Raji (cell line): ENCODE data around the gene MKRN2.

Source experiments
- POLR2A ChIP-seq: IDR thresholded peaks from 2 replicates; pipeline ENCODE4 v1.6.1; 2011; ENCODE audit warnings: low read depth, low read length, control low read depth; ENCODE audit not compliant: insufficient read depth

MKRN2 gene

DNA sequence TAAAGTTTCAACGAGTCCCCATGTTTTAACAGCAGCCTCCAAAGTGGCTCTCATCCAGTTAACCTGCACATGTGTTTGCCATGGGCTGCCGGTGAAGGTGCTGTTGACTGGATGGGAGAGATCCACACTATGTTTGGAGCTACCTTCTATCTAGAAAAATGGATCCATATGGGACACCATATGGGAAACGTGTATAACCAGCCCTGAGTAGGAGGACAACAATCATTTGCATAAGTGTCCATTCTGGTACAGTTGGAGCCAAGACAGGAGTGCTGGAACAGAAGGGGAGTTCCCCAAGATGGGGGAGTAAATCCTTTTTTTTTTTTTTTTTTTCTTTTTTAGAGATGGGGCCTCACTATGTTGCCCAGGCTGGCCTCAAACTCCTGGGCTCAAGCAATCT is 36.6 kb downstream of the MKRN2 start:
- no peak for TF ChIP-seq POLR2A

DNA sequence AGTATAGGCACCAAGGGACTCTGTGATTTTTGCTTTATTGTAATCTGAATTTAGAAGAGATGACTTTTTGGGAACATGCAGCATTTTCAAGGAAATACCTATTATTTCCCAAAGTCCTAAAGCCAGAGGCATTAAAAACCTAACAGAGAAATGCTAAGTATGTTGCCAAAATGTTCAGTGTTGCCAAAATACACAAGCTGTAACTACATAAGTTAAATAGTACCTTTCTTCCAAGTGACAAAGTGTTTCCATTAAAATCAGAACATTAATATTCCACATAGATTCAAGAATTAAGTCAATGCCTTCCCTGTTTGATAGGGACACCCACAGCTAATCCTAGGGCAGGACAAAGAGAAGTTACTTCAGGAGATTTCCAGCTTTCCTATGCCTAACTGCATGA is 42.0 kb downstream of the MKRN2 start:
- no peak for TF ChIP-seq POLR2A

DNA sequence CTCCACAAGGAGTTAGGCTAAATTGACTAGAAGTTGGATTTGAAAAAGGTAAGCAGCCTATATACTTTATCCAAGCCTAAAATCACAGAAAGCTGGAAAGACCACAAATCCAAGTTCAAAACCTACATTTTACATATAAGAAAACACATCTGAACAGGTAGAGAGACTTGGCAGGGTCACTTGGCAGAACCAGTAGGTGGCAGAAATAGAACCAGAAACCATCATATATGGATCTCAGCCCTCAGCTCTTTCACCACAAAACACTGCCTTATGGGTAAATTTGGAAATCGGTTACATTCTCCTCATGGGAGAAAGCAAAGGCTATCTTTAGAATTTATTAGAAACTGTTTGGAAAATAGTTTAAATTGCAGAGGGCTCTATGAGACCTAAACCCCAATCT is 44.2 kb downstream of the MKRN2 start:
- TF ChIP-seq POLR2A = no peak

DNA sequence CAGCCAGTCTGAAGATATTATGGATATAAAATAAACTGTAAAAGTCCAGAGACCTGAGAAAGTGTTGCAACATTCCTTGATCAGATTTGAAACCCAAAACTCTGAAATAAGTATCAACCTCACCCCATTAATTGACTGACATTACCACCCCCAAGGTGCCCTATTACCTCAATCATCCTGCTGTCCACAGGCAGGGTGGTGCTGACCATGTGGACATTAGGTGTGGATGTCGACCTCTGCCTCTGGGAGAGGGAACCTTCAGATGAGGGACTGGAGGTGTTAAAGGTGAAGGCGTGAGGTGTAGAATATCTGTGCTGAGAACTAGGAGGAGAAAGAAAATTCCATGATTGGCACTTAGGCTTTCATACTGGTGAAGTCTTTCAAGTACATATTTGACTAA is 47.1 kb downstream of the MKRN2 start:
- TF ChIP-seq POLR2A = no peak

DNA sequence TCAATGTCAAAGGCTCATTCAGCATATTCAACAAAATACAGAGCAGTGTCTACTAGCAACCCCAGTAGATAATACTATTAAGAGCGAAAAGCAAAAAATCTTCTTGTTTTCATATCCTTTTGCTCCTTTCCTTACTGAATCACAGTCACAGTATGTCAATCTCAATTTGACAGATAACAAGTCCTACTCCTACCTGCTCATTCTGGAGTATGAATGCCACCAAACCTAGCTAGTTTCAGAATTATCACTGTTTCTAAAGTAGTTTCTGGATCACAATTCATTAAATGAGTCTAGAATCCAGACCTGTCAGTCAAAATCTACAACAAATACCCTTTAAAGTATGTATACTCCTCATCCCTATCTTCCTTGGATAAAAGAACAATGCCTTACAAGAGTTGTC is 51.5 kb downstream of the MKRN2 start:
- no peak for TF ChIP-seq POLR2A

DNA sequence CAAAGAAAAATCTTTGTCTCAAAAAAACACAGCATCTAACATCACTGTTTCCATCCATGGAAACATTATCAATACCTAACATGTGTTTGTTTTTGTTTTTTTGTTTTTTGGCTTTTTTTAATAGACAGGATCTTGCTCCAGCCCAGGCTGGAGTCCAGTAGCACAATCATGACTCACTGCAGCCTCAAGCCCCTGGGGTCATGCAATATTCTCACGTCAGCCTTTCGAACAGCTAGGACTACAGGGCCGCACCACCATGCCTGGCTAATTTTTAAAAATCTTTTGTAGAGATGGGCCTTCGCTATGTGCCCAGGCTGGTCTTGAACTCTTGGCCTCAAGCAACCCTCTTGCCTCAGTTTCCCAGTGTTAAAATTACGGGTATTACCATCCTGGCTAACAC is 54.2 kb downstream of the MKRN2 start:
- no peak for TF ChIP-seq POLR2A

DNA sequence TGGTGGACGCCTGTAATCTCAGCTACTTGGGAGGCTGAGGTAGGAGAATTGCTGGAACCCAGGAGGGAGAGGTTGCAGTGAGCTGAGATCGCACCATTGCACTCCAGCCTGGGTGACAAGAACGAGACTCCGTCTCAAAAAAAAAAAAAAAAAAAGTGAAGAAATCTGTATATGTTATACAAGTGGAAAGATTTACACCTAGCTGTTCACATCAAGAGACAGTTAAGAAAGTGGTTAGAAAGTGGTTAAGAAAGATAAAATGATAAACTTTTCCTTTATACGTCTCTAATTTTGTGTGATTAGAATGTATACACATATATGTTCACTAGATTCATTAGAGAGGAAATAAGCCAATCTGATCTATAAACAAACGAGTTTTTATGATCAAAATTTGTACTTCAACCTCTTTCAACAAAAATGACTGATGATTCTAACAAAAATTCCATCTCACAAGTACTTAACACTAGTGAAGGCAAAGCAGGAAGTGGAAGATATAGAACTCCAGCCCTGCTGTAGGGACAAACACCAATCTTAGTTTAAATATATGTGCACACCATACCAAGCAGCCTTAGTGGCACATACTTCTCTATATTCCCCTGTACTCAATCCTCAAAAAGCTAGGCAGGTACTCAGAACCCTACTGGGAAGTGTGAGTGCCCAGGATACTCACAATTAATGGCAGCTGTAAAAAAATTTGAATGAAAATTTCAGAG is 55.8 kb downstream of the MKRN2 start:
- no peak for TF ChIP-seq POLR2A

DNA sequence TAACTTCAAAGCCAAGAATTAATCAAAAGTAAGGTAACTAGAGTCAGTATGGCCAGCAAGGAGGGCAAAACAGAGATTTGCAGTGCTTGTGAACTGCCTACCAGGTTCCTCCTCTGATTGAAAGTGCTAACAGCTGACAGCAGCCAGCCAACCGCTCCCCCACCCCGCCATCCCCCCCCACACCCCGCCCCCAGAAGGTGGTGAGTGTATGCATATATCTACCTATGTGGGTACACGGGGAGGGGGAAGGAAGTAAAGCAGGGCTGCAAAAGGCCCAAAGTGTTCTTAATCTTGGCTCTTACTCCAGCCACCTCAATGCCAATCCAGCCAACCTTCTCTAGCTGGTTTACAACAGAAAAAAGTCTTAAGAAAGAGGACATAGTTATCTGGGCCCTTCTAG is 56.4 kb downstream of the MKRN2 start:
- TF ChIP-seq POLR2A = no peak

DNA sequence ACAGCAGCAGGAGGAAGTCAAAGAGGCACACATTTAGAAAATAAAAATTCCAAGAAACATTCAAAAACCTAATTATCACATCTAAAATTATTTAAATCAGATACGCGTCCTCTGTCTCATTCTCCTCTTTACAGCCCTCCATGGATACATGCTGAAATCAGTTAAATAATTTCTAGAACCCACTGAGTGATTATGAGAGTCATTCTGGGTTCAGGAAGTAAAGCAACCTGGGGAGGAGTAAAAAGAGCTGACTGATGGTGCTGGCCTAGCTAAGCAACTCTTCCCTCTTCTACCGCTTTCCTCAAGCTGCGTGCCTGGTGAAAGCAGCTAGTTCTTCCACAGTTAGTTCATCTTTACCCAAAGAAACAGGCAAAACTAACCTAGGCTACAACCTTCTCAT is 58.4 kb downstream of the MKRN2 start:
- no peak for TF ChIP-seq POLR2A

DNA sequence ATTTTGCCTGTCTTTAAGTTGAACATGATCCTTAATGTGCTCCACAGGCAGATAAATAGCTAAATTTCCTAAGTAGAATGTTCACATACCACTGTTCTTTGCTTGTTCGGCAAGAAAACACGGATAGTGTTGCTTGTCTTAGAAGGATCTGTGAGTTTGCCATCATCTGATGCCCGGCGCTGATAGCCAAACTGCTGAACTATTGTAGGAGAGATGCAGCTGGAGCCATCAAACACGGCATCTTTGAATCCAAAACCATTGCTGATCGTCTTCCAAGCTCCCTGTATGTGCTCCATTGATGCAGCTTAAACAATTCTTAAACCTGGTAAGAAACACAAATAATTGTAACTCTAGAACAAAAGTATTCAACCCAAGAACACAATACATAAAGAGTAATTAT is 61.5 kb downstream of the MKRN2 start:
- no peak for TF ChIP-seq POLR2A

DNA sequence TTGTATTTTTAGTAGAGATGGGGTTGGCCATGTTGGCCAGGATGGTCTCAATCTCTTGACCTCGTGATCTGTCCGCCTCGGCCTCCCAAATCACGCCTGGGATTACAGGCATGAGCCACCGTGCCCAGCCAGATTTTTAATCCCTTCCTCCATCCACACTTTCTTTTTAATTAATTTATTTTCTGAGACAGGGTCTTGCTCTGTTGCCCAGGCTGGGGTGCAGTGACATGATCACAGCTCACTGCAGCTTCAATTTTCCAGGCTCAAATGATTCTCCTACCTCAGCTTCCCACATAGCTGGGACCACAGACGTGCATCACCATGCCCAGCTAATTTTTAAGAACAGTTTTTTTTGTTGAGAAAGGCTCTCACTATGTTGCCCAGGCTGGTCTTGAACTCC is 63.4 kb downstream of the MKRN2 start:
- TF ChIP-seq POLR2A = no peak

DNA sequence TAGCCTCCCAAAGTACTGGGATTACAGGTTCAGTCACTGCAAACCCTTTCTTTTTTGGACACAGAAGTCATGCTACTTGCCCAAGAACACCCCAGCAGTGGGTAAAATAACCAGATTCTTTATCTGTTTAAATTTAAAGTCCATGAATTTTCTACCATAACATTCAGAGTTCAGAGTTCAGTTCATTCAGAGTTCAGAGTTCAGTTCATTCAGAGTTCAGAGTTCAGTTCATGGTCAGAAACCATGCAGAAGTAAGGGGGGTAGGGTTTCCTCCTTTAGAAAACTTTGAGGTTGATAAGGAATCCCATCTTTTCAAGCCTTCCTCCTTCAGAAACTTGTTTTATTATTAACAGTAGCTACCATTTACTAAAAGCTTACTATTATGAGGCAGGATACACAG is 63.8 kb downstream of the MKRN2 start:
- no peak for TF ChIP-seq POLR2A

DNA sequence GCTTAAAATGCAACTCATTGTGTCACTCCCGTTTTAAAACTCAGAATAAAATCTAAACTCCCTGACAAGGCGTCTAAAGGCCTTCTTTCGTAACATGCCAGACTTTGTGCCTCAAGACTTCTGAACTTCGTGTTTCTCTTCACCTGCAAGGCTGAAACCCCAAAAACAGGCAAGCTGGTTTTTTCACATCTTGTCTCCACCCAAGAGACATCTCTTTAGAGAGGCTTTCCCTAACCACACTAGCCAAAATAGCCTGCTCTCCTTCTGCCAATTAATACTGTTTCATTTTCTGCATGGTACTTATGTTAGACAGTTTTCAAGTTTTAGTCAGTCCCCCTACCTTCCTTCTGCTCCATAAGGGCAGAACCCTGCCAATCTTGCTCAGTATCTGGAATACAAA is 65.4 kb downstream of the MKRN2 start:
- no peak for TF ChIP-seq POLR2A

DNA sequence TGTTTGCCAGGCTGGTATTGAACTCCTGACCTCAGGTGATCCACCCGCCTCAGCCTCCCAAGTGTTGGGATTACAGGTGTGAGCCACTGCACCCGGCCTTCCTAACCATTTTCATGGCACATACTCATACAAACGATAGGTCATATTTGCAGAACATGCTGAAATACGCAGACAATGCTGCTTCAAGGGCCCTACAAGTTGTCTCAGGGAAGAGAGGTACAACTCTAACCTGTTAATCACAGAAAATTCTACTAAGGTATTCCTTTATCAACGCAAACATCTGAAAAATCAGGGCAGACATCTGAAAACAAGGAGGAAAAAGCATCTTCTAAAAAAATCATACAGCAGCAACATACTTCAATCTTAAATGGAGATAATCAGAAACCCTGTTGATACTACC is 67.2 kb downstream of the MKRN2 start:
- no peak for TF ChIP-seq POLR2A

DNA sequence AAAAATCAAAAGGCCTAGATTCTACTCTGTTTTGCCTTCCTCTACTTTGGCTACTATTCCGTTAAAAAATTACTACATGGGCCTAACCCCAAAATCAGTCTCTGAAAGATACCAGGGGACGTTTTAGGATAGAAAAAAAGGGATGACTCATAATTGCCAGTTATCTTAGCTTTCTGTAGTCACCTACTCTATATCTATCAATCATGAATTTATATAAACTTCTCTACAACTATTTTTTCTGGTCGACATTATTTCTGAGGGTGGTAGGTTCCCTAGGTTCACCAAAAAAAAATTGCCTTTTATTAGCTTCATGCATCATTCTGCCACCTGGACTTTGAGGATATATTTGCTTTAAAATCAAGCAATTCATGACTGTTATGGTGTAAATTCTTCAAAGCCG is 70.5 kb downstream of the MKRN2 start:
- no peak for TF ChIP-seq POLR2A

DNA sequence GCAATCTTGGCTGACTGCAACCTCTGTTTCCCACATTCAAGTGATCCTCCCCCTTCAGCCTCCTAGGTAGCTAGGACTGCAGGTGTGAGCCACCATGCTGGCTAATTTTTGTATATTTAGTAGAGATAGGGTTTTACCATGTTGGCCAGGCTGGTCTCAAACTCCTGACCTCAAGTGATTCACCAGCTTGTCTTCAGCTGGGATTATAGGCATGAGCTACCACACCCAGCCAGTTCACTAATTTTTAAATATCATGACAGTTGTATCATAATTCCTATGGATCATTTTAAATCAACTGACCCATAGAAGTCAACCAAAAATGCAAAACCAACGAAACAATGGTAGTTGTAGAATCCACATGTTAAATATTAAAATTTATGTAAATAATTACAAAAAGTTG is 71.9 kb downstream of the MKRN2 start:
- TF ChIP-seq POLR2A = no peak

DNA sequence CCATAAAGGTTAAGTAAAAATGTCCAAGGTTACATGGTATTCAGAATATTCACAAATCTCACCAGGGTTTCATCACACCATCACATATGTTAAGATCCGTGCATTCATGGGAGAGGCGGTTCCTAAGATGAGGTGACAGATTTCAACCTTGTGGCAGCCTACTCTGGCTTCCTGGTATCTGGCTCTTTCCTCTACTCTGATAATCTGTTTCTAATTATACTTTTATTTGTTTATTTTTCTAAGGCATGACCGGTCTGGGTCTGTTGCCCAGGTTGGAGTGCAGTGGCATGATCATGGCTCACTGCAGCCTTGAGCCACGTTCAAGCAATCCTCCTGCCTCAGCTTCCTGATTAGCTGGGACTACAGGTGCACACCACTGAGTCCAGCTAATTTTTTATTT is 72.7 kb downstream of the MKRN2 start:
- no peak for TF ChIP-seq POLR2A
